ENCODE measurements around the gene SORCS2.

SORCS2 gene

DNA sequence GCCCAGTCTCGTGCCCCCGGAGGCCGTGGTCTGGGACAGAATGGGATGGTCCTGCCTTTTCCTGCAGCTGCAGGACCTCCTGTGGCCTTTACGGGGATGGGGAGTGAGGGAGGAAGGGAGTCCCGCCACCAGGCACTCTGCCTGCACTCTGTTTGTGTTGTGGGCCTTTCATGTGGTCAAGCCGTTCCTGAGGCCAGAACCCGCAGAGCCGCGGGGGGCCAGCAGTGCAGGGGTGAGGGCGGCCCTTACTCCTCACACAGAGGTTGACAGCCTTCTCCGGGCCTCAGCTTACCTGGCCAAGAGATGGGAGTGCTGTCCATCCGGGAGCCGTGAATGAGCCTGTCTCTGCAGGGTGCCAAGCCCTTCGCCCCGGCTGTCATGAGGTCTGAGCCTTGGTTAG, 516.6 kb downstream of the SORCS2 start:
- ChIA-PET CTCF (no interaction called here), POLR2A (no interaction called here)
- DNase-seq (ENCODE audit: extremely low spot score): no peak

GRCh38 chr4:7709431-7709830, 517.1 kb downstream of the SORCS2 start:
- ChIA-PET POLR2A (no interaction called here), CTCF (no interaction called here)
- no peak for DNase-seq (ENCODE audit: extremely low spot score)
- TF ChIP-seq HDGF (IDR thresholded peaks at IDR 0.05; ENCODE audit: borderline replicate concordance) (no peak), NFRKB (IDR thresholded peaks at IDR 0.05) (no peak), ZNF384 (IDR thresholded peaks at IDR 0.05) (no peak), TARDBP (IDR thresholded peaks at IDR 0.05) (no peak), LEF1 (IDR thresholded peaks at IDR 0.05; ENCODE audit: borderline replicate concordance) (no peak)

More for the DNA sequence above, 516.6 kb downstream of the SORCS2 start:
- TF ChIP-seq ZNF384 (IDR thresholded peaks at IDR 0.05): no peak

DNA sequence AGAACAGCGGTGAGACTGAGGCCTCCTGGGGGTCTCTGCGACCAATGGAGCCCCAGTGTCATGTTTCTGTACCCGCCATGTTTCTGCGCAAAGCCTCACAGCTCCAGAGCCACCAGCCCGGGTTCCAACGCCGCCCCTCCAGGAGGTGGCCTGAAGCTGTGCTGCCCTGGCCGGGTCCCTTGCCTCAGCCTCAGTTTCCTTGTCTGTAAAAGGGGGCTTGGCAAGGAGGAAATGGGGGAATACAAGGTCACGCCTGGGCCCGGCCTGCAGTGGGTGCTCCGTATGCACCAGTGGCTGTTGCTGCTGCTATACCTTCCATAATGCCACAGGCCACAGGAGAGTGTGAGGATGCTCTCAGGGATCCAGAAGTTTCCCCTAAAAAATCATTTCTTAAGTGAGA, 517.8 kb downstream of the SORCS2 start:
- DNase-seq (ENCODE audit: extremely low spot score): no peak
- no peak for TF ChIP-seq PKNOX1 (IDR thresholded peaks at IDR 0.05)
- no peak for TF ChIP-seq SUZ12 (IDR thresholded peaks at IDR 0.05)
- no peak for TF ChIP-seq ZNF384 (IDR thresholded peaks at IDR 0.05)
- no peak for TF ChIP-seq HDGF (IDR thresholded peaks at IDR 0.05; ENCODE audit: borderline replicate concordance)
- TF ChIP-seq CTBP1 (IDR thresholded peaks at IDR 0.05; ENCODE audit: borderline replicate concordance): no peak
- TF ChIP-seq L3MBTL2 (conservative IDR thresholded peaks at IDR 0.05): no peak
- TF ChIP-seq LEF1 (IDR thresholded peaks at IDR 0.05; ENCODE audit: borderline replicate concordance): no peak
- TF ChIP-seq TARDBP (IDR thresholded peaks at IDR 0.05): no peak
- no peak for TF ChIP-seq ELF4 (IDR thresholded peaks at IDR 0.05)
- TF ChIP-seq FOXA1 (IDR thresholded peaks at IDR 0.05): no peak
- no peak for TF ChIP-seq SP1 (IDR thresholded peaks at IDR 0.05)
- no peak for TF ChIP-seq FOXM1 (IDR thresholded peaks at IDR 0.05; ENCODE audit: borderline replicate concordance)
- no peak for TF ChIP-seq FOXK2 (IDR thresholded peaks at IDR 0.05)
- ChIA-PET POLR2A (no interaction called here), CTCF (no interaction called here)

GRCh38 chr4:7710576-7711306, 518.4 kb downstream of the SORCS2 start:
- POLR2A ChIA-PET: no interaction called here
- TF ChIP-seq ARNT (IDR thresholded peaks at IDR 0.05) (no peak), FOXA1 (IDR thresholded peaks at IDR 0.05) (no peak), CTBP1 (IDR thresholded peaks at IDR 0.05; ENCODE audit: borderline replicate concordance) (no peak), SP1 (IDR thresholded peaks at IDR 0.05) (no peak)
- CTCF ChIA-PET: interaction anchor here (0.6 kb wide), 1 partner anchor 252 kb away, joined by 4 read pairs; no protein-coding TSS in a partner anchor
- no peak for DNase-seq (ENCODE audit: extremely low spot score)

DNA sequence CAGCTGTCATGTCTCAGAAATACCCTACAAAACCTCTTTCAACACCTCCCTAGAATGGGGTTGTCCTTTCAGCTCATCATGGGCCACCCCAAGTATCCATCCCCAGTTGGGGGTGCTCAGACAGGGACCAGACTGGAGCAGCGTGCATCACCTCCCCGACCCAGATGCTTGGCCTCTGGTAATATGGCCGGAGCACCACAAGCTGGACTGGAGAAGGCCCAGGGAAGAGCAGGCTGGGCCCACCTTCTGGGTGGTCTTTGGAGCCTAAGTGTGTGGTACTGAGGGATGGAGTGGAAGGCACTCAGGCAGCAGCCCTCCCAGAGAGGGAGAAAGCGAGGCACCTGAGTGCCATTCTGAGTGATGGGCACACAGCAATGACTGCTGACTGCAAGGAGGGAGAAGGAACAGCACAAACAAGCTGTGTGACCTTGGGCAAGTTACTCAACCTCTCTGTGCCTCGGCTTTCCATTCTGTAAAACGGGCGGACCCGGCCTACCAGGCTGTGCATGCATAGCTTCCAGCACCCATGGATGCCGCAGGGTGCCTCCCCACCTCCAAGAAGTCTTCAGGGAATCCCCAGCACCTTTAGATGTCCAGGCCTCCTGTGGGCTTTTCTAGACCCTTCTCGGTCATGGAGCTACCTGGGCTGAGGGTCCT, 519.1 kb downstream of the SORCS2 start:
- CTCF ChIA-PET: interaction anchor here (0.6 kb wide), 1 partner anchor 253 kb away, joined by 4 read pairs; no protein-coding TSS in a partner anchor
- no peak for TF ChIP-seq ELF4 (IDR thresholded peaks at IDR 0.05)
- TF ChIP-seq ARNT (IDR thresholded peaks at IDR 0.05): no peak
- no peak for TF ChIP-seq FOXM1 (IDR thresholded peaks at IDR 0.05; ENCODE audit: borderline replicate concordance)
- TF ChIP-seq FOXK2 (IDR thresholded peaks at IDR 0.05): no peak
- TF ChIP-seq CTBP1 (IDR thresholded peaks at IDR 0.05; ENCODE audit: borderline replicate concordance): no peak
- TF ChIP-seq SUZ12 (IDR thresholded peaks at IDR 0.05): no peak
- no peak for TF ChIP-seq L3MBTL2 (conservative IDR thresholded peaks at IDR 0.05)
- TF ChIP-seq TARDBP (IDR thresholded peaks at IDR 0.05): no peak
- no peak for TF ChIP-seq BHLHE40 (IDR thresholded peaks at IDR 0.05; ENCODE audit: borderline replicate concordance)
- TF ChIP-seq NFRKB (IDR thresholded peaks at IDR 0.05): no peak
- TF ChIP-seq ZNF384 (IDR thresholded peaks at IDR 0.05): no peak
- TF ChIP-seq FOXA1 (IDR thresholded peaks at IDR 0.05): no peak
- no peak for TF ChIP-seq SP1 (IDR thresholded peaks at IDR 0.05)
- no peak for TF ChIP-seq LEF1 (IDR thresholded peaks at IDR 0.05; ENCODE audit: borderline replicate concordance)
- no peak for TF ChIP-seq HDGF (IDR thresholded peaks at IDR 0.05; ENCODE audit: borderline replicate concordance)
- no peak for TF ChIP-seq PKNOX1 (IDR thresholded peaks at IDR 0.05)
- POLR2A ChIA-PET: no interaction called here
- DNase-seq (ENCODE audit: extremely low spot score): no peak

GRCh38 chr4:7712021-7712671, 519.8 kb downstream of the SORCS2 start:
- ChIA-PET CTCF (no interaction called here), POLR2A (no interaction called here)
- DNase-seq (ENCODE audit: extremely low spot score): no peak
- TF ChIP-seq FOXM1 (IDR thresholded peaks at IDR 0.05; ENCODE audit: borderline replicate concordance) (no peak), CTBP1 (IDR thresholded peaks at IDR 0.05; ENCODE audit: borderline replicate concordance) (no peak), HDGF (IDR thresholded peaks at IDR 0.05; ENCODE audit: borderline replicate concordance) (no peak), ARNT (IDR thresholded peaks at IDR 0.05) (no peak), FOXK2 (IDR thresholded peaks at IDR 0.05) (no peak), TARDBP (IDR thresholded peaks at IDR 0.05) (no peak), NFRKB (IDR thresholded peaks at IDR 0.05) (no peak), ZNF384 (IDR thresholded peaks at IDR 0.05) (no peak), PKNOX1 (IDR thresholded peaks at IDR 0.05) (no peak)
